Activated CD4-positive, CD25-positive, alpha-beta regulatory T cell treated with anti-CD3 and anti-CD28 coated beads, Interleukin-2, amount 50 U/mL, for 24 hours (primary cell): ENCODE data around the gene PRF1.
"Not testable (repeated sequence)": the region's sequence is repeated elsewhere in the genome, so short reads cannot be mapped to it uniquely, and the experiment has no call there.

ENCODE experiments used
- ATAC-seq, 2 donors: fragments of 150-1000 bp; cut with Tn5 transposase; one replicate each; pipeline ENCODE4 v1.10.0; 2021; ENCODE audit warnings: mild to moderate bottlenecking in 1 of 2, moderate library complexity in 1 of 2

PRF1 gene

GRCh38 chr10:70602665-70603448 is at the start of gene PRF1:
Gene PRF1, minus strand, starts transcription at chr10:70602741. Its CDS starts 1,839 bp downstream, at chr10:70600902.
- ATAC-seq, result peak; percentile 93 to 94

GRCh38 chr10:70651661-70652060 is 49.1 kb upstream of the PRF1 start:
- ATAC-seq, result no peak

- ATAC-seq, result no peak
These were observed 48.2 kb upstream of the PRF1 start for GRCh38 chr10:70650718-70651117.

GRCh38 chr10:70650104-70650503 is 47.6 kb upstream of the PRF1 start:
- no peak for ATAC-seq

GRCh38 chr10:70649526-70649925 is 47.0 kb upstream of the PRF1 start:
- no peak for ATAC-seq

- no peak for ATAC-seq
These were observed 45.9 kb upstream of the PRF1 start for GRCh38 chr10:70648427-70648826.

- no peak for ATAC-seq
These were observed 44.5 kb upstream of the PRF1 start for GRCh38 chr10:70647086-70647485.

GRCh38 chr10:70644959-70645358 is 42.4 kb upstream of the PRF1 start:
- ATAC-seq, result not testable (repeated sequence)

GRCh38 chr10:70643272-70643671 is 40.7 kb upstream of the PRF1 start:
- not testable (repeated sequence) for ATAC-seq

- ATAC-seq, result not testable (repeated sequence)
These were observed 37.3 kb upstream of the PRF1 start for GRCh38 chr10:70639640-70640383.

- ATAC-seq, result not testable (repeated sequence)
These were observed 32.0 kb upstream of the PRF1 start for GRCh38 chr10:70634515-70634914.

GRCh38 chr10:70634011-70634410 is 31.5 kb upstream of the PRF1 start:
- no peak for ATAC-seq

GRCh38 chr10:70631735-70632134 is 29.2 kb upstream of the PRF1 start:
- not testable (repeated sequence) for ATAC-seq

GRCh38 chr10:70629338-70629737 is 26.8 kb upstream of the PRF1 start:
- no peak for ATAC-seq

GRCh38 chr10:70626056-70626455 is 23.5 kb upstream of the PRF1 start:
- no peak for ATAC-seq

GRCh38 chr10:70622981-70623844 is 20.7 kb upstream of the PRF1 start:
- ATAC-seq, result no peak

GRCh38 chr10:70622541-70622940 is 20.0 kb upstream of the PRF1 start:
- no peak for ATAC-seq

- ATAC-seq, result no peak
These were observed 19.1 kb upstream of the PRF1 start for GRCh38 chr10:70621503-70622078.

- no peak for ATAC-seq
These were observed 17.4 kb upstream of the PRF1 start for GRCh38 chr10:70620020-70620289.

- ATAC-seq, result no peak
These were observed 16.9 kb upstream of the PRF1 start for GRCh38 chr10:70619271-70620019.

- ATAC-seq, result no peak
These were observed 16.1 kb upstream of the PRF1 start for GRCh38 chr10:70618663-70619062.
